ENCODE measurements around the gene MOXD1.

MOXD1 gene

DNA sequence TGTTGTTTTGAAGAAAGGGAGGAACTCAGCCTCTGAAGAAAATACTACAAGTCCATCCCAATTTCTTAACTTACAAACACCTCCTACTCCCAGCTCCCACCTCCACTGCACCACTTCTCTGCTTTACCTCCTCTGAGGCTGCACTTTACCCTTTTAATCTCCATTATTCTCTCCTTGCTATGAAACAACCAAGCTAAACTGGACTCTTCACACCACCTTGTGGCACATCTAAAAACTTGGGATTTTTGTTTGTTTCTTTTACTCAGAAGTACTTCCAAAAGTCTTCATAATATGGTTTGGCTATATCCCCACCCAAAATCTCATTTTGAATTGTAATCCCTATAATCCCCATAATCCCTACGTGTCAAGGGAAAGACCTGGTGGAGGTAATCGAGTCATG, 142.2 kb downstream of the MOXD1 start:
- Mint-ChIP-seq H3K4me3 (no peak overlapping the region), H3K36me3 (ENCODE audit: insufficient read depth) (no peaks in the 10 kb centered on the region), H3K27me3 (peaks cover 39% of the 10 kb centered on the region), H3K27ac (ENCODE audit: low read depth) (no peak overlapping the region), H3K9me3 (no peaks in the 10 kb centered on the region), H3K4me1 (no peaks in the 10 kb centered on the region)
- DNase-seq (ENCODE audit: low spot score in 2 of 2), result no peak
- ATAC-seq (replicated peaks; ENCODE audit: extremely low read depth, poor library complexity, severe bottlenecking), result no peak

DNA sequence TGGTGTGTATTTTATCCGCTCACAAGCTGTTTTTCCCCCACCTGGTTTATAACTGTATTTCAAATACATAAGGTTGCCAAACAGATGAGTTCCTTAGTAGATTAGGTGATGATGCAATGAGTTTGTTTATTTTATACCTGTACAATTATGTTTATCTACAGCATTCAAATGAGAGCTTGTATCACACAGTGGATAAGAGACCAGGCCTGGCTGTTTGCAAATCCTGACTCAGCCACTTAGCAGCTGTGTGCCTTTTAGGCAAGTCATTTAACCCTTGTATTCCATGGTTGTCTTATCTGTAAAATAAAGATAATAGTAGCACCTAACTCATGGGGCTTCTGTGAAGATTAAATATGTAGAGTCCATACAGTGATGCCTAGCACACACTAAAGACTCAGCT, 143.7 kb downstream of the MOXD1 start:
- Mint-ChIP-seq H3K4me3 (no peak overlapping the region), H3K9me3 (no peaks in the 10 kb centered on the region), H3K4me1 (no peaks in the 10 kb centered on the region), H3K36me3 (ENCODE audit: insufficient read depth) (no peaks in the 10 kb centered on the region), H3K27ac (ENCODE audit: low read depth) (no peak overlapping the region), H3K27me3 (peaks cover 39% of the 10 kb centered on the region)
- DNase-seq (ENCODE audit: low spot score in 2 of 2), result no peak
- ATAC-seq (replicated peaks; ENCODE audit: extremely low read depth, poor library complexity, severe bottlenecking), result no peak

DNA sequence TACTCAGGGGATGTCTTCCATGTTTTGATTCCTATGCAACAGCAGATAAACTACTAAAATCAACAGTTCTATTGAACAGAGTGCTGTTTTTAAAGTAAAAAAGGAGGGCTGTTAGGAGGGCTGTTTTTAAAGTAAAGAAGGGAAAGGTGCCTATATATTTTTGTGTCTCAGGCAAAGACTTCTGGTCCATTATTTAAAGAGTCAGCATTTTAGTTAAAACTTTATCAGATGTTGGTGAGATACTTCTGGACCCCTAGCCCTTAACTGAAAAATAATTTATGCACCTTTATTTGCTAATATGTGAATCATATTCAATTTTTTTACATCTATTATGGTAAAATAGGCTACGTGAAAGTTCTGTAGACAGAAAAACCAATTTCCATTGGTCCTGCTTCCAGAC, 144.8 kb downstream of the MOXD1 start:
- Mint-ChIP-seq H3K9me3 (no peaks in the 10 kb centered on the region), H3K4me1 (no peaks in the 10 kb centered on the region), H3K4me3 (no peak overlapping the region), H3K36me3 (ENCODE audit: insufficient read depth) (no peaks in the 10 kb centered on the region), H3K27ac (ENCODE audit: low read depth) (no peak overlapping the region), H3K27me3 (peaks cover 37% of the 10 kb centered on the region)
- DNase-seq (ENCODE audit: low spot score in 2 of 2), result no peak
- no peak for ATAC-seq (replicated peaks; ENCODE audit: extremely low read depth, poor library complexity, severe bottlenecking)

DNA sequence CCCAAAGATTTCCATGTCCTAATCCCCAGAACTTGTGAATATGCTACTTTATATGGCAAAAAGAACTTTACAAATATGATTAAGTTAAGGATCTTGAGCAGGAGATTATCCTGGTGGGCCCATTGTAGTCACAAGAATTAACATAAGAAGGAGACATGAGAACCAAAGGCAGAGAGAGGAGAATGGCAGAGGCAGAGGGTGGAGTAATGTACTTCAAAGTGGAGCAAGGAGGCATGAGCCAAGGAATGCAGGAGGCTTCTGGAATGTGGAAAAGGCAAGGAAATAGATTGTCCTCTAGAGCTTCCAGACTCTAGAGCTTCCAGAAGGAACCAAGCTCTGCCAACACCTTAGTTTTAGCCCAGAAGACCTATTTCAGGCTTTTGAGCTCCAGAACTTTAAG, 147.4 kb downstream of the MOXD1 start:
- Mint-ChIP-seq H3K4me1 (no peaks in the 10 kb centered on the region), H3K27ac (ENCODE audit: low read depth) (no peak overlapping the region), H3K36me3 (ENCODE audit: insufficient read depth) (no peaks in the 10 kb centered on the region), H3K9me3 (no peaks in the 10 kb centered on the region), H3K4me3 (no peak overlapping the region), H3K27me3 (peaks cover 17% of the 10 kb centered on the region)
- DNase-seq (ENCODE audit: low spot score in 2 of 2) (no peak), ATAC-seq (replicated peaks; ENCODE audit: extremely low read depth, poor library complexity, severe bottlenecking) (no peak)

DNA sequence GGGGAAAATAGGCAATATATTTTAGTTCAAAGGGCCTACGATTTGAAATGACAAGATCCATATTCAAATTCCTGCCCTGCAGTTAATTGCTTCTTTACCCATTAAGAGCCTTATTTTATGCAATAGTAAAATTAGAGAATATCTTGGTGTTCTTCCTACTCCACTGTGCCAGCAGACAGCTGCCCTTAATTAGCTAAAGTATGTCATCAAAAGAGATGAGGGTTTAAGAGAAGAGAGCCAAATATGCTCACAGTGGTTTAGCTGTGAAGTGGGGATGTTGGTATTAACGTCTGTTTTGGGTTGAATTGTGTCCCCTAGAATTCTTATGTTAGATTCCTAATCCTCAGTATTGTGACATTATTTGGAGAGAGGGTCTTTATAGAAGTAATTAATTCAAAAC, 148.1 kb downstream of the MOXD1 start:
- H3K4me1 Mint-ChIP-seq, result no peaks in the 10 kb centered on the region
- DNase-seq (ENCODE audit: low spot score in 2 of 2) (no peak), ATAC-seq (replicated peaks; ENCODE audit: extremely low read depth, poor library complexity, severe bottlenecking) (no peak)
- no peaks in the 10 kb centered on the region for H3K36me3 Mint-ChIP-seq (ENCODE audit: insufficient read depth)
- no peak overlapping the region for H3K27ac Mint-ChIP-seq (ENCODE audit: low read depth)
- peaks cover 21% of the 10 kb centered on the region for H3K27me3 Mint-ChIP-seq
- H3K9me3 Mint-ChIP-seq, result no peaks in the 10 kb centered on the region
- no peak overlapping the region for H3K4me3 Mint-ChIP-seq

DNA sequence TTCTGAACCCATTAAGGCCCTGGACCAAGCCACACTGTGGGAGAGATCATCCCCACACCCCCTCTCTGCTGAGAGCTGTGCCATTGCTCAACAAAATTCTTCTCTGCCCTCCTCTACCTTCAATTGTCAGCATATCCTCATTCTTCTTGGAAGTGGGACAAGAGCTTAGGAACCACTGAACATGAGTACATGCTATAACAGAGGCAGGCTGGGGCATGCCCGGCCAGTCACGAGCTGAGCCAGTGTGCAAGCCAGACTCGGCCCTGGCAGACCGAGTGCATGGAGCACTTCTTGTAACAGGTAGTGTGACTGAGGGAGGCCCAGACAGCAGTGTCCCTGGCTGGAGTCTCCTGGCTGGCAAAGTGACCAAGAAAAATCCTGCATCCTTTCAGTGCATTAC, 149.2 kb downstream of the MOXD1 start:
- DNase-seq (ENCODE audit: low spot score in 2 of 2), result no peak
- Mint-ChIP-seq H3K9me3 (no peaks in the 10 kb centered on the region), H3K27me3 (peaks cover 31% of the 10 kb centered on the region), H3K4me3 (no peak overlapping the region), H3K4me1 (no peaks in the 10 kb centered on the region), H3K36me3 (ENCODE audit: insufficient read depth) (no peaks in the 10 kb centered on the region), H3K27ac (ENCODE audit: low read depth) (no peak overlapping the region)
- no peak for ATAC-seq (replicated peaks; ENCODE audit: extremely low read depth, poor library complexity, severe bottlenecking)

DNA sequence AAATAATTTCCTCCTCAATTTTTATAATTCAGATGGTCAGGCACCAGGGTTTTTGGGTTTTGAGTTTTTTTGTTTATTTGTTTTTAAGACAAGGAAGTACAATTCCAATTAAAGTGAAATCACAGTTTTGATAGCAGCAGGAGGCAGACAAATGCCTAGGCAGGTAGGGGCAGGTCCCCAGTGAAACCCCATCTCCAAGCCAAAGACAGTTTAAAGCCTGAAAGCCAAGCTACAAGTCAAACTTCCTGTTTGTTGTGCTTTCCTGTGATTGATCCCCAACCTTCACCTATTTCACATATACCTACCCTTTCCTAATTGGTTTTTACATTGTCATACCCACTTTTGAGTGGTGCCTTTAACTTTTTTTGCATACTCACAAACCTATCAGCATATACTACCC, 149.6 kb downstream of the MOXD1 start:
- Mint-ChIP-seq H3K4me3 (no peak overlapping the region), H3K9me3 (no peaks in the 10 kb centered on the region), H3K27ac (ENCODE audit: low read depth) (no peak overlapping the region), H3K36me3 (ENCODE audit: insufficient read depth) (no peaks in the 10 kb centered on the region), H3K4me1 (no peaks in the 10 kb centered on the region), H3K27me3 (peaks cover 31% of the 10 kb centered on the region)
- no peak for ATAC-seq (replicated peaks; ENCODE audit: extremely low read depth, poor library complexity, severe bottlenecking)
- no peak for DNase-seq (ENCODE audit: low spot score in 2 of 2)

DNA sequence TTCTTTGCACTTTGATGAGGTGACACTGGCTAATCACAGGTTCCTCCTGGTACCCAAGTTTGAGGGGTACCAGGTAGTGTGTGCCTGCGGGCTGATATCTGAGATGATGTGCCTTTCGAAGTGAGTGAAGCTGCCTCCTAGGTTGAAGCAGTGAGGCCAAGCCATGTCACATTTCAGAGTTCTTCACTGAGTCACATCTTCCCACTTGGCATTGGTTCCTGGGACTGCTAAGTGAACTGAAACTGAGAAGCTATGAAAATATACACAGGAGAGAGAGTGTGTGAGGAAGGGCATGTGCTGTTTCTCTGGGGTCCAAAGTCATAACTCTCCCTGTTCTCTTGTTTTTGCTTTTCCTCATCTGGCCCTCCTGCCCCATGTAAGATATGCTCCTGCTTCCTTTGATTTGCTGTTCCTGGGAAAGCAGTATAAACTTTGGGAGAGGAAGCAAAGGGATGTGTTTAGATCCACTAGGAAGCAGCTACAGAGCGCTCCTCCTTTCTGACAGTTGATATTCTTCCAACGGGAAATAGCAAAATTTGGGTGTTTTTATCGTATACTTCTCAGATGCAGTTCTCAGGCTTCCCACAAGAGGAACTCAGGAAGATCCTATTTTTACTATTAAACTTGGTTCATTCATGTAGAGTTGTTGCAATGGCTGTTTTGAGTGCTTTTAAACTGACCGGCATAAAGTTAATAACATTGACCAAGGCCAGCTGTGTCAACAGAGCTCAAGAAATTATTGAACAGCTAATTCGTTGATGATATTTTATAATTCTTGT, 153.7 kb downstream of the MOXD1 start:
- Mint-ChIP-seq H3K9me3 (no peaks in the 10 kb centered on the region), H3K27ac (ENCODE audit: low read depth) (no peak overlapping the region), H3K27me3 (peaks cover 19% of the 10 kb centered on the region), H3K4me1 (no peaks in the 10 kb centered on the region), H3K36me3 (ENCODE audit: insufficient read depth) (no peaks in the 10 kb centered on the region), H3K4me3 (no peak overlapping the region)
- ATAC-seq (replicated peaks; ENCODE audit: extremely low read depth, poor library complexity, severe bottlenecking) (no peak), DNase-seq (ENCODE audit: low spot score in 2 of 2) (no peak)

DNA sequence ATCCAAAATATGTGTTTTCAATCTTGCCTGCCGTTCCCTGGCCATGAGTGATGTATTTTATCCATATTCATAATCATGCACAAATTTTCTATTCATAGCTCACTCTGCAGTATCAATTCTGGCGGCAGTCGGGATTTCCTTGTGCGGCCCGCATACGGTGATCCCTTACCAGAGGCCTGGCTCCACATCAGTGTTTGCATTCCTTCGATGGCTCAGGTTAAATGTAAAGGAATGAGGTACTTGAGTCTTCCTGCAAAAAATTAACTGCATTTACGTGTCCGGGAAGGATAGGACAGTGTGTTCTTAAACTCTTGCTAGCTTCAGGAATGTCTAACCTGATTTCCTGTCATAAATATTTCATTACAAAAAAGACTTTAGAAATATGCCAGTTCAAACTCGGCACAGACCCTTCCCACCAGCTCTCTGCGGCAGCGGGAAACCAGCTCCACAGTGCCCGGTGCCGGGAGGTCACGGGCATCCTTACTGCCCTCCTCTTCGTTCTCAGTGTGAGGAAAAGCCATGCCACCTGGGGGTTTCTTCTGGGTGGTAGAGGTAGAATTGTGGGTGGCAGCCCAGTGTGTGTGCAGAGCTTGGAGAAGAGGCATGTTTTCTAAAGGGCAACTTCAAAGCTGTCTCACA, 154.5 kb downstream of the MOXD1 start:
- Mint-ChIP-seq H3K27me3 (peaks cover 19% of the 10 kb centered on the region), H3K9me3 (no peaks in the 10 kb centered on the region), H3K27ac (ENCODE audit: low read depth) (no peak overlapping the region), H3K36me3 (ENCODE audit: insufficient read depth) (no peaks in the 10 kb centered on the region), H3K4me3 (no peak overlapping the region), H3K4me1 (no peaks in the 10 kb centered on the region)
- no peak for ATAC-seq (replicated peaks; ENCODE audit: extremely low read depth, poor library complexity, severe bottlenecking)
- no peak for DNase-seq (ENCODE audit: low spot score in 2 of 2)

DNA sequence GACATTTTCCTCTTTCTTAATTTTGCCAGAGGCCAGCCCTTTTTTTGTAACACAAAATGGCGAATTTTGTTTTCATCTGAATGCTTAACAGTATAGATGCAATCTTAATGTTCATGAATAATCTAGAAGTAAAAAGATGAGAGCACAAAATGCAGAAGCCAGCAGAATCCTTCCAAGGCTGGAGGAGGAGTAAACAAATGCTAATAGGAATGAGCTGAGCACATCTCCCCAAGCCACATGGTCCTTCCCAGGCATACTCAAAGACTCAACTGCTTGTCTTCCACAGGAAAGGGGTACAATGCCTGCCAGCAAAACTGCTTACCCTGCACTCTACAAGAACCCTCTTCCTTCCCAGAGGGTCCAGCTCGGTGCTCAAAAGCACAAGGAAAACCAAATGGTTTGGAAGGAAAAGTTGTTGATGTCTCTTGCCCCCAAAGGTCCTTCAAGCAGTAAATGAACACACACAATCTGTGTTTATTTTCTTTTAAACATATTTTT, 155.1 kb downstream of the MOXD1 start:
- H3K9me3 Mint-ChIP-seq, result no peaks in the 10 kb centered on the region
- no peak overlapping the region for H3K27ac Mint-ChIP-seq (ENCODE audit: low read depth)
- H3K4me1 Mint-ChIP-seq, result no peaks in the 10 kb centered on the region
- DNase-seq (ENCODE audit: low spot score in 2 of 2), result no peak
- no peaks in the 10 kb centered on the region for H3K36me3 Mint-ChIP-seq (ENCODE audit: insufficient read depth)
- peaks cover 19% of the 10 kb centered on the region for H3K27me3 Mint-ChIP-seq
- H3K4me3 Mint-ChIP-seq, result no peak overlapping the region
- ATAC-seq (replicated peaks; ENCODE audit: extremely low read depth, poor library complexity, severe bottlenecking), result no peak

All from central memory CD8-positive, alpha-beta T cell (primary cell).